Stimulated activated CD4-positive, alpha-beta T cell treated with anti-CD3 and anti-CD28 coated beads, Interleukin-2, amount 100 ng/mL, for 48 hours (primary cell): Measurements from ENCODE around the gene MRPL53.
"Not testable (repeated sequence)": the region's sequence is repeated elsewhere in the genome, so short reads cannot be mapped to it uniquely, and the experiment has no call there.

ENCODE experiments used
- DNase-seq, 2 donors: peaks; one replicate each; pipeline ENCODE4 v3.0.0-alpha.2; 2020

MRPL53 gene

DNA sequence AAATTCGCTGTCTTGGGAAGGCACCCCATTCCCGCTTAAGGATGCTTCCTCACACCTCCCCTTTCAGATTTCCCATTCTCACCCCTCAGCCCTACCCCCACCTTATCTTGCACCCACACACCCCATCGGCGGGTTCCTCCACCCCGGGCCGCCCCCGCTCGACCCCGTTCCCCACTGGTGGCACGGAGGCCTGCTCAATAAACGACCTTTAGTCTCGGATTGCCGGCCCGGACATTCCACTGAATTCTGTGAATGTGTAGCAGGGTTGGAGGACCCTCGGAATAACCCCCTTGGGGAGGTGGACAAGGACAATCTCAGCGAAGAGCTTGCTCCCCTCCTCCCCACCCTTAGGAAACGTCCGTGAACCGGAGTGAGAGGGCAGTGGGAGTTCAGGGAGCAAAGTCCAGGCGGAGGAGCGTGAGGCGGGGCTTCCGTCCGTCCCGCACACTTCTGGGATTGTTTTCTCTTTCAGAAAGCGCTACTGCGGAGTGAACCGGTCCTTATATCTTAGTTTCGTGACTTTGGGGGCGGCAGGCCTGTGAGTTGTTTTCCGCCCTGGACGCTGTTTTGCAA lies 29.8 kb upstream of the MRPL53 start:
- no peak for DNase-seq

DNA sequence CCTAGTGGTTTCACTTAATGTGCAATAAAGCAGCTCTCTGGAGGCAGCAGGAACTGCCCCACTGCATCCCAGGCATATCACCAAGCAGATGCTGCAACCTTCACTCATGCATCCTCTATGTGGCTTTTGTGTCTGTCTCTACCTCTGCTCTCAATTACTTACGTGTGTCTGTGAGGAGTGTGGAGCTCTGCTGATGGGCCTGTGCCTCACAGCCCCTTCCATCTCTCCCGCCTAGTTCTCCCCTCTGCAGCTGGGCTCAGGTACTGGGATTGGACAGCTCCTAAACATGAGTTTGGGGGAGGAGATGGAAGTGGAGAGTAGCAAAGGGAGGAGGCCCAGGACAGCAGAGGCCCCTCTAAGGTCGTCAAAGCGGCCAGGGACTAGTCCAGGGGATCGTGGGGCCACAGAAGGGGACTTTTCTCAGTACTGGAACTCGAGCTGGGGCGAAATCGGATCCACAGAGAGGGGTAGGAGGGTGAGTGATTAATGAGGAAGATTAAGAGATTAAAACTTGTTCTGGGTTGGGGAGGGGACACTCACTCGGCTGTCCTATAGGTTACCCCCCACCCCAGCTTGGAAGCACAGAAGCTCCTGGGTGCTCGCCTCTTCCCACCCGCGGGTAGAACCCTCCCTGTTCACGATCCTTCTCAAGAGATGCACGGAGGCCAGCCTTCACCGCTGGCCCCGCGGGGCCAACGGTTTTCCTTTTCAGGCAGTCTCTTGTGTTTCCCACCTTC lies 29.0 kb upstream of the MRPL53 start:
- DNase-seq, result no peak

DNA sequence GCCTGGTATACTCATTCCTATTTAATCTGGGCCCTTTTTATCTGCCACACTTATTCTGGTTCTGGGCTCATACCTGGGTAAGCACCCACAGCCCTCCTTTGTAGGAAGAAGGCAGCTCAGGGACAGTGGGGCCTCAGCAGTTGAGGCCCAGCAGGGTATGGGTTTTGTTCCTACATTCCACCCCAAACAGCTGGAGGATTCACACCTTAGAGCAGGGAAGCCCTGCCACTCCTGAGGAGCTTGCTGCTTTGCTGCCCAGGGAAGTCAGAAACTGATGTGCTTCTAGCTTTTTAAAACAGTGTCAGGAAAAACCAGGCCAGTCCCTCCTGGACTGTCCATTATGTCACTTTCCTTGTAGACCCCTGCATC lies 28.1 kb upstream of the MRPL53 start:
- DNase-seq, result no peak

DNA sequence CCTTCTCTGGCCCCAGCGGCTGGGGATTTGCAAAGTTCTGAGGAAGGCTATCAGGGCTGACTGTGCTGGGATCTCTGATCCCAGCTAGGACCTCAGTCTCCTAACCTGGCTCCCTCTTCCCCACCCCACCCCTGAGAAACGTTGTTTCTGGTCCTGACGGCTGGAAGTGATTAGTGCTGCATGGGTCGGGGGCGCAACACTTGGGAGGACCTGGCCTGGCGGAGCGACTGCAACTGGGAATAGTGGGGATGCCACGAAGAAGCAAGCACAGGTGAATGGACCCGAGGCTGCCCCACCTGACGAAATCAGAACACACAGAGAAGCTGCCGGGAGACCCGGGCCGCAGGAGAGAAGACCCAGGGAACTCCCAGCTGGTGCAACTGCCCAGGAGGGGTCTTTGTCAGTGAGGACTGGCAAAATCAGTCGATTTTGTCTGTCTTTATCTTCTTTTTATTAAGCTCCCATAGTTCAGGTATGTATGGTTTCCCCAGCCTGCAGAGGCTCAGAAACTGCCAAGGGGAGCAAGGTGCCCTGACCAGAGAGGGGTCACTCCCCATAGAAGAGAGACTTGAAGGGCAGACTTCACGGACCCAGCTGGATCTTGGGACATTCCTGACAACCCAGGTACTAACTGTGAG lies 27.6 kb upstream of the MRPL53 start:
- DNase-seq, result no peak

DNA sequence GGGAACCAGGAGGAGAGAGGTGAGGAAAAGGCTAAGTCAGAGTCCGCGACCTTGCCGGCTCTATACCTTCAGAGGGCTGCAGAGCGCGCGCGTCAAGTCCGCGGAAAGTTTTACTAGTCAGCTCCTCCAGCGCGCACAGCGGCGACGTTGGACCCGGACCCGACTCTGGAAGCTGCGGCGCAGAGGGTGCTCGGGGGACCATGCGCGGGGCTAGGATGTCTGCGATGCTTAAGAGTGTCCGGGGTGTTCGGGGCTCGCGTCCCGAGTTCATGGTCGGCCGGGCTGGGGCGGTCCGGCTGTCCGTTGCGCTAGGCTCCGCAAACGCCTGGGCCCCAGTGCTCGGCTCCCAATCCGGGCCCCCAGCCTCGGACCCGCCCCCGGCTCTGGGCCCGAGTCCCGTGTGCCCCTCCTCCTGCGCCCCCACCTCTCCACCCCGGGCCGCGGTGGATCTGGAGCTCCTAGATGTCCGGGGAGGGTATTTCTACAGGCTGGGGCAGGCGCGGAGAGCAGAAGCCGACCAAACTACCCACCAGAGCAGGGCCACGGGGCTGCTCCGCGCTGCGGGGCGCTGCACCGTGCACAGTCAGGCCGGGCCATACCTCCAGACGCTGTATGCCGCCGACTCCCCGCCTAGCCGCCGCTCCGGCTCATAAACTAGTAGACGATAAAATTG lies 26.9 kb upstream of the MRPL53 start, which contains the start of gene LBX2:
TSS of gene LBX2 (minus strand) at position 337 of the 673 bp plus-strand sequence. CDS start at position 271, 66 bp downstream.
- DNase-seq, result no peak

DNA sequence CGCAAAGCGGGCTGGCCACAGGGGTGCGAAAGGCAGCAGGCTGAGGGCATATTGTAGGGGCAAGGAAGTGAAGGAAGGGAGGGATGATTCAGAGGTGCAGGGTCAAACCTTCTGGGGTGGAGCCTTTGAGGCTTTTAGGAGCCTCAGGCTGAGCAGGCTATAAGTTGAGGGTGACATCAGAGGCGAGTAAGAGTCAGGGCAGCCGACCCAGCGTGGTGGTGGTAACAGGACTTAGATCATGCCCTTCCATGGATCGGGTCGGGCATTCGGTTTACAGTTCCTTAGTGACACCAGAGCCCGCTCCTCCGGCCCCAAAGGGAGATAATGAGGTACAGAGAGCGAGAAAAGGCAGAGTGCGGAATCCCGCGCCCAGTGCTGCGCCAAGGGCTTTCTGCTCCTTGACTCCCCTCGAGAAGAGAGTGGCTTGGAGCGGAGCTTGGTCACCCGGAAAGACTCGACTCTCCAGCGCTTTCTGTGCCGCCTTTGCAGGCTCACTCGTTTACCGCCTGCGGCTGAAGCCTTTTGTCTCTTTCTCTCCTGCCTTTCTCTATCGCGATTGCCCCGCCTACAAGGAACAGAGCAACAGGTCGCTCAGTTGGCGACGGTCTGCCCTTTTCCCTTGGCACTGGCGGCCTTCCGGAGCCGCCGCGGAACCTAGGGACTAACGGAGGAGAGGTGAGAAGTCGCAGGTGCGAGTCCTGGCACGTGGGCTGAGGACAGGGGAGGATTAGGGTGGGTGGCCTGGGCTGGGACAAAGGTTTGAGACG lies 26.2 kb upstream of the MRPL53 start:
- no peak for DNase-seq

DNA sequence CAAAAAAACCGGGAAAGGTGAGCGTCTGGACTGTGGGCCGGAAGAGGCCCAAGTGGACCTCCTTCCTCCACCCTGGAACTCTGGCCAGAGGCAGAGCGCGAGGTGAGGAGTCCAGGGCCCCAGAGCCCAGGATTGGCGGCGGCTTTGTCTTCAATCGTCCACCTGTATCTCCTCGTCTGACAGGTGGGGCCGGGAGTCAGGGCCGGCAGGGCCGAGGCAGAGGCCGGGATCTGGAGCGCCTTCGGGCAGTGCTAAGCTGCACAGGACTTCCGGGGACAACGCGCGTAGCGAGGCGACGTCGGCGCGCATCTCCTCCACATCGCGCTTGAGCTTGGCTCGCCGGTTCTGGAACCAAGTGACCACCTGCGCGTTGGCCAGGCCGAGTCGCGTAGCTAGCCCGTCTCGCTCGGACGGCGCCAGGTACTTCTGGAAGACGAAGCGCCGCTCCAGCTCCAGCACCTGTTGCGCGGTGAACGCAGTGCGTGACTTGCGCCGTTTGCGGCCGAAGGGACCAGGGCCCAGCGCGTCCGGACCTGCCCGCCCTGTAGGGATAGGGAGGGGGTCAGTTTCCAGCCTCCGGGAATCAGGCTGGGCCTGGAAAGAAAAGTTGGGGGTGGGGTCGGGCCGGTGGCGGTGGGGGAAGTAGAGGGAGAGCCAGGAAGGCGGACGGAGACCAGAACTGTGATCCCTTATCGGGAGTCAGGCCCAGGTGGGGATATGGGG lies 25.5 kb upstream of the MRPL53 start:
- DNase-seq, result no peak

DNA sequence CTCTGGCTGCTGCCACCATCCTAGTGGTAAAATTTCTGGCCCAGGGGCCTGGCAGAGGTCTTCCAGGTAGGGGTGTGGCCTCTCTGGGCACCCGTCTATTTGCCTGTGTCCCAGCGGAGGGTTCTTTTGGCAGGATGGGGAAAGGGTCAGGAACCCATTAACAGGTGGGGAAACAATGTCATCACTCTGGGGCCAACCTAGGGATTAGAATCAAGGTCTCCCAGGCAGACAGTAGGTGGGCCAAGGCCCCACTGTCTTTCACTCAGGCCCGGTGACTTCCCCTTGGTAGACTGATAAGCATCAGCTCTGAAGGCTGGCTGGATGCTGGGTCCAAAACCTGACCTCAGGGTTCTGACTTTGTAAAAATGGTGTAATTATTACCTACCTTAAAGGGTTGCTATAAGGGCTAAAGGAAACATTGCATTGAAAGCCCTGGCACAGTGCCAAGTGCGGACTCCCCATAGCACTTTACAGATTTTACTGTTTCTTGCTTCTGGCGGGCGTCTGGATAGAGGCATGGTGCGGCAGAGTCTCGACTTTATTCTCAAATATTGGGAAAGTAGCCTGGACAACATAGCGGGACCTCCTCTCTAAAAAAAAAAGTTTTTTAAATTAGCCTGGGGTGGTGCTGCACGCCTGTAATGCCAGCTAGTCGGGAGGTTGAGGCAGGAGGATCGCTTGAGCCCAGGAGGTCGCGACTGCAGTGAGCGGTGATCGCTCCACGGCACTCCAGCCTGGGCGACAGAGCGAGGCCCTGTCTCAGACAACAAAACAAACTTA lies 24.7 kb upstream of the MRPL53 start:
- DNase-seq, result no peak

DNA sequence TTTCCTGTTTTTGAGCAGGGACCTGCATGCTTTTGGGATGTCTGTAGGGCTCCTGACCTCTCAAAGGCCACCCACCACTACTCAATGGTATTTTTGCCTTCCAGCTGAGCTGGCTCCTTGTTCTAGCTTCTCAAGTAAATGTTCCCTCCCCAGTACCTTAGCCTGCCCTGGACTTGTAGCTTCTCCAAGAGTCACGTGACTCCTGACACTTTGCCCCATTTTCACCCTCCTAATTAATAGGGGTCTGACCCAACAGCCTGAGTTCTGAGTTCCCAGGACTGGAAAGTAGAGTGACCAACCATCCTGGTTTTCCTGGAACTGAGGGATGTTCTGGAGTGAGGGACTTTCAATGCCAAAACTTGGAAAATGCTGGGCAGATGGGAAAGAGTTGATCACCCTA lies 23.0 kb upstream of the MRPL53 start:
- no peak for DNase-seq

DNA sequence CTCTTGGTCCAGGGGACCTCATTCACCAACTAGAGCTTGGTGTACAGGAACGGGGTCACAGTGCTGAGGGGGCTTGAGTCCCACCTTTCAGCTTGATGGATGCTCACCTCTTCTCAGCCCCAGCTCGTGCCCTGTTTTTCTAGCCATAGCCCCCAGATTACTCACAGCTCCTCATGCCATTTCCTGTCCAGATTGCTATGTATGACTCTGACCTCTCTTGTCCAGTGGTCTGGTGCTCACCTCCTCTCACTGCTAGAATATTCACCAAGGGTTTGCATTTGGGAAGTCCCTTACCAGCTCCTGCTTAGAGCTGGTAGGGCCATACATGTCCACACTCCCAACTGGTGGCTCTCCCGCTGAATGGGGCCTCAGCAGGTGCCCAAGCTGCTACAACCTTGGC lies 21.1 kb upstream of the MRPL53 start:
- DNase-seq, result no peak

DNA sequence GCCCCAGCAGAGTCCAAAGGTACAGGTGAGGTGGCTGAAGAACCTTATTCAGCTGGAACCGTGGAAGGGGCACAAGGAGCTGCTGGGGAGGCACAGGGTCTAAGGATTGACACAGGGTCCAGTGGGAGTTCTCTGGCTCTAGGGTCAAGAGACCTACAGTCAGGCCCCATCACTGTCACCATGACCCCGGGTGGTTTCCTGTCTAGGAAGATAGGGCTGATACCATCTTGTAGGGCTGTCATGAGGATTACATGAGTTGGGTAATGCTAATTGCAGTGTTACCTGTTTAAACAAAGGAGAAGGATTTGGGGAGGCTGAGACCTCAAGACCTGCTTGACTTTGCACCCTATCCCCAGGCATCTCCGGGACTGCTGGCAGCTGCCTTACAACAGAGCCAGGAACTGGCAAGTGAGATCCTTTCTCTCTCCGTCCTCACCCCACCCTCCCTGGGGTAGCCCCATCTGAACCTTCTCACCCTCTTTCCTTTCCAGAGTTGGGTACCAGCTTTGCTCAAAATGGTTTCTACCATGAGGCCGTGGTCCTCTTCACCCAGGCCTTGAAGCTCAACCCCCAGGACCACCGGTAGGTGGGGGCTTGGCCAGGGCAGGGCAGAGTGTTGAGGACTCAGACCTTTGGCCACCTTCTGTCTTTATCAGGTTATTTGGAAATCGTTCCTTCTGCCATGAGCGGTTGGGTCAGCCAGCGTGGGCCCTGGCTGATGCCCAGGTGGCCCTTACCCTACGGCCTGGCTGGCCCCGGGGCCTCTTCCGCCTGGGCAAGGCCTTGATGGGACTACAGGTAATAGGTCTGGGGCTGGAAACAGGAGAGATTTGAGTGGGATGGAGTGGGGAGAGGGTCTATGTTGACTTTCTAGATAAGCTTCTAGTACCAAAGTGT lies 19.4 kb upstream of the MRPL53 start:
- no peak for DNase-seq

DNA sequence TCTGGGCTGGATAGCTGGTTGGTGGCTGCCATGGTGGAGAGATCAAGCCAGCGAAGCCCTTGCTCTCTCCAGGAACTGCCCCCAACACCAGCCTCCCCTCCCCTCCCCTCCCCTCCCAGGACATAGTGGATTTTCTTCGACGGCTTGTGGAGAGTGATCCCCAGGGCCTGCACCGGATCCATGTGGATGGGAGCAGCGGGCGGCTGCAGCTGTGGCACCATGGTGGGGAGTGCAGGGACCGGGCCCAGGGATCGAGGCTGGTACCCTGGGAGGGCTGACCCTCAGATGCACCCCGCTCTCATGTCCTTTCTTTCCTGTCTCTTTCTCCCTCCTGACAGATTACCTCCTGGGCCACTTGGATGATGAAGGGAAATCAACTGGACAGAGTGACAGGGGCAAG lies 17.4 kb upstream of the MRPL53 start:
- DNase-seq, result no peak

DNA sequence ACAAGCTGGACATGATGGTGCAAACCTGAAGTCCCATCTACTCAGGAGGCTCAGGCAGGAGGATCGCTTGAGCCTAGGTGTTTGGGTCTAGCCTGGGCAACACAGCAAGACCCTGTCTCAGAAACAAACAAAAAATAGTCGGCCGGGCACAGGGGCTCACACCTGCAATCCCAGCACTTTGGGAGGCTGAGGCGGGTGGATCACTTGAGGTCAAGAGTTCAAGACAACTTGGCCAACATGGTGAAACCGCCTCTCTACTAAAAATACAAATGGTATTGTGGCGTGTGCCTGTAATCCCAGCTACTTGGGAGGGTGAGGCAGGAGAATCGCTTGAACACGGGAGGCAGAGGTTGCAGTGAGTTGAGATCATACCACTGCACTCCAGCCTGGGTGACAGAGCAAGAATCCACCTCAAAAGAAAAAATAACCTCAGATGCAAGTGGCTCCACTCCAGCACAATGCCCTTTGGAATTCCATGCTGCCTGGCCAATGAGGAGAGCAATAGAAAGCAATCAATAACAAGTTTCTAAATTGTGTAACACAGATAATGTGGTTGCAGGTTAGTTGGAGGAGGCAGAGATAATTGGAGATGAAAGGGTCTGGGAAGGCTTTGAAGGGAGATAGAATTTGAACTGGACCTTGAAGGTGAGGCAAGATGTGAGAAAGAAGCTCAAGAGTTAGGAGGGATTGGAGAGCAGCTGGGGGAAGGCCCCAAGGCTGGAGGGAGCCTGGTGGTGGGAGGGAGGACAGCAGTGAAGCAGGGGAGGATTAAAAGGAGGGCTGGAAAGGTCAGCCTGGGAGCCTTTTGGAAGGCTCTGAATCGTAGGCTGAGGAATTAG lies 16.4 kb upstream of the MRPL53 start:
- no peak for DNase-seq

DNA sequence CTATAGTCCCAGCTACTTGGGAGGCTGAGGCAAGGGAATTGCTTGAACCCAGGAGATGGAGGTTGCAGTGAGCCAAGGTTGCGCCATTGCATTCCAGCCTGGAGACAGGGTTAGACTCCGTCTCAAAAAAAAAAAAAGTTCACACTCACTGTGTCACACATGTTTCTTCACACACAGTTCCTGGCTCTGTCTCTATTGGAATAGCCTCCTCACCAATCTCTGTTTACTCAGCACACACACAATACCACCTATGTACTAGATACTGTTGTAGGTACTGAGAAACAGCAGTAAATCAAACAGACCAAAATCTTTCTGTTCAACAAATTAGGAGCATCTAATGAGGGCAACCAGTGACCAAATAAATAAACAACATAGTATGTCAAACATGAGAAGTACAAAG lies 13.7 kb upstream of the MRPL53 start:
- no peak for DNase-seq

DNA sequence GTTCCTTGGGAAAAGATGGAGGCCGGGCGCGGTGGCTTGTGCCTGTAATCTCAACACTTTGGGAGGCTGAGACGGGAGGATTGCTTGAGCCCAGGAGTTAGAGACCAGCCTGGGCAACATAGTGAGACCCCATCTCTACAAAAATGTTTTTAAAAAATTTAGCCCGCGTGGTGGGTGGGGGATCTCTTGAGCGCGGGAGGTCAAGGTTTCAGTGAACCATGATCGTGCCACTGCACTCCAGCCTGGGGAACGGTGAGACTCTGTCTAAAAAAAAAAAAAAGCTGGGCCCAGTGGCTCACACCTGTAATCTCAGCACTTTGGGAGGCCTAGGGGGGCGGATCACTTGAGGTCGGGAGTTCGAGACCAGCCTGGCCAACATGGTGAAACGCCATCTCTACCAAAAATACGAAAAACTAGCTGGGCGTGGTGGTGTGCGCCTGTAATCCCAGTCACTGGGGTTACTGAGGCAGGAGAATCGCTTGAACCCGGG lies 11.2 kb upstream of the MRPL53 start:
- not testable (repeated sequence) for DNase-seq

DNA sequence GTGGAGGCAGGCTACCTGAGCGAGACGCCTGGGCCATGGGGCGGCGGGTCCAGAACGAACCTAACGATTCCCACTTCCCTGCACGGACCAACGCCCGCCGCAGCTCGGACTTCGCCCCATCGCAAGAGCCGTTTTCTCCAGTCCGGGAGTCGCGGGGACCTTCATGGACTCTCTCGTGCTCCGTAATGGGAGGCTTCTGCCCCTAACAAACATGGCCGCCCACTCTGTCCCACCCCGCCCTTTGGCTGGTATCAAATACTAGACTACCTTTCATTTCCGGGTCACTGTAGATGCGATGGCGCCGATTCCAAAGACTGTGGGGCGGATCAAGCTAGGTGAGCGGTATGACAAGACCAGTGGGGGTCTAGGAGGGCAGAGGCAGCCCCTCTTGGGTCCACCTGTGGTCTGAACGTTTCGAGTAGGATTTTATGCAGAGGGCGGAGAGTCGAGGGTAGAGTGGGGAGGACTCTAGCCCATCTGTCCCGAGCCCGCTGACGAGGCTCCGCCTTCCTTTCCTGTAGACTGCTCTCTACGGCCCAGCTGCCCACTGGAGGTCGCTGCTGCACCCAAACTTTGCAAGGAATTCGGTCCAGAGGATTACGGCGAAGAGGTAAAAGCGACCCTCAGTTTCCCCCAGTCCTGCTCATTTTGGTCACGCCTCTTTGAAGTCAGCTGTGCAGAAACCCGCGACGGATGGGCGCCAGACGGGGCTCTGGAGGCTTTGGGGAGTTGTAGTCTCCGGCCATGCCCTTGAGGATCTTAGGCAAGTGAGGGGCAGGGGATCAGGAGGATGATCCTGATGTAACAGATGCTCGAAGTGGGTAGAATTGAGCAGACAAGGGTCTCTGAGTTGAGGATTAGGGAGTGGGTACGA lies 10.6 kb upstream of the MRPL53 start, which contains the start of the genes CCDC142 and TTC31:
TSS of gene CCDC142 (minus strand) at position 198 of the 874 bp plus-strand sequence. CDS start at position 37, 161 bp downstream.
TSS of gene TTC31 (plus strand) at position 281 of the 874 bp plus-strand sequence. CDS start at position 296, 15 bp downstream.
- peak; percentile 82 to 89 for DNase-seq

DNA sequence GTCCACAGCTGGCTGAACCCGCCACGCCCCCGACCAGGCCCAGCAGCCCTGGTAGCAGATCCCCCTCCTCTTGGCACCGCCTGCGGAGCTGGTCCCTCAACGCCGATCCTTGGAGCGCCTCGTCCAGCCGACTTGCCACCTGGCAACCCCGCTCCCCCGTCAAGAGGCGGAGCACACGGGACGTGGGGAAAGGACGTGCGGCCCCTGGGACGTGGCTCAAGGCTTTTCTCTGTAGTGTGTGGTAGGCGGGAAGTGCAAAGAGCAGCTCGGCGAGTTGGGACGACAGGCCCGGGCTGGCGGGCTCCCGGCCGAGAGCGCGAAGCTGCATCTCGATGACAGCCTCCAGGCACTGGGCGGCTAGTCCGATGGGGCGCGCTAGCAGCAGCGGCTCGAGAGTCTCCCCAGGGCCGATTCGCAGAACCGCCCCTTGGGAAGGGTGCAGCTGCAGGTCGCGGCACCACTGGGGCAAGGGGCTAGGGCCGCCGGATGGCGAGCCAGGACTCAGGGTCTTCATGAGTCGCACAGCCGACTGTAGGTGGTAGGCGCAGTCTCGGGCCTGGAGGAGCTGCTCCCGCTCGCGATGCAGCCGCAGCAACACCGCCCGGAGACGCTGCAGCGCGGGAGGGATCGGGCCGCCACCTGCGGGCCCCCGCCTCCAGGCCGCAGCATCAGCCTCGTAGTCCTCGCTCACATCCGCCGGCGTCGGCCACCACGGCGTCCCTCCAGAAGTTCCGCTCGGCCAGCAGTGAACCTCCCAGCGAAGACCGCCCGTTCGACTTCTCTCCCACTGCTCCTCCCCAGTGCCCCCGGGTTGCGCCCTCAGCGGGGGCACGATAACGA lies 9.7 kb upstream of the MRPL53 start:
- peak in 1 of 2 donors; percentile 50 for DNase-seq
